ENCODE results near the gene CTNND2. TPM values are rescaled to one million over a fixed set of nuclear protein-coding genes. Genes with fewer than 3 reads are reported as not detected.

CTNND2 gene
- total RNA-seq, 3 donors from 2014 or later (not counting 1 experiment from before 2014, with no cell fraction given) = not detected

- Histone ChIP-seq H3K27me3 (ENCODE audit: control insufficient read depth, insufficient read depth, low read length) (no peaks in the 10 kb centered on the region), H3K4me1 (ENCODE audit: control insufficient read depth, insufficient read depth, low read length) (no peaks in the 10 kb centered on the region), H3K4me3 (ENCODE audit: low read length) (no peak overlapping the region), H3K36me3 (ENCODE audit: control insufficient read depth, insufficient read depth, low read length) (no peaks in the 10 kb centered on the region), H3K9me3 (ENCODE audit: control insufficient read depth, insufficient read depth, low read length) (no peaks in the 10 kb centered on the region), H3K27ac (ENCODE audit: low read length) (no peak overlapping the region)
- TF ChIP-seq, protein P1, sequence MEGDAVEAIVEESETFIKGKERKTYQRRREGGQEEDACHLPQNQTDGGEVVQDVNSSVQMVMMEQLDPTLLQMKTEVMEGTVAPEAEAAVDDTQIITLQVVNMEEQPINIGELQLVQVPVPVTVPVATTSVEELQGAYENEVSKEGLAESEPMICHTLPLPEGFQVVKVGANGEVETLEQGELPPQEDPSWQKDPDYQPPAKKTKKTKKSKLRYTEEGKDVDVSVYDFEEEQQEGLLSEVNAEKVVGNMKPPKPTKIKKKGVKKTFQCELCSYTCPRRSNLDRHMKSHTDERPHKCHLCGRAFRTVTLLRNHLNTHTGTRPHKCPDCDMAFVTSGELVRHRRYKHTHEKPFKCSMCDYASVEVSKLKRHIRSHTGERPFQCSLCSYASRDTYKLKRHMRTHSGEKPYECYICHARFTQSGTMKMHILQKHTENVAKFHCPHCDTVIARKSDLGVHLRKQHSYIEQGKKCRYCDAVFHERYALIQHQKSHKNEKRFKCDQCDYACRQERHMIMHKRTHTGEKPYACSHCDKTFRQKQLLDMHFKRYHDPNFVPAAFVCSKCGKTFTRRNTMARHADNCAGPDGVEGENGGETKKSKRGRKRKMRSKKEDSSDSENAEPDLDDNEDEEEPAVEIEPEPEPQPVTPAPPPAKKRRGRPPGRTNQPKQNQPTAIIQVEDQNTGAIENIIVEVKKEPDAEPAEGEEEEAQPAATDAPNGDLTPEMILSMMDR (IDR thresholded peaks at IDR 0.05) = no peak
- no peaks in the 10 kb centered on the region for H3K36me3 Mint-ChIP-seq
- DNase-seq (no peak), ATAC-seq (no peak)
- intact Hi-C loops (cut with micrococcal nuclease) = loop anchor here (10.0 kb wide), 1 partner anchor 755 kb away; no protein-coding TSS in a partner anchor
- H3K9me3 Mint-ChIP-seq = no peaks in the 10 kb centered on the region
- WGBS (ENCODE audit: insufficient coverage) = 94% methylated on average over 2 of the region's 3 CpGs
- H3K27ac Mint-ChIP-seq = no peak overlapping the region
- H3K4me3 Mint-ChIP-seq = no peak overlapping the region
- H3K27me3 Mint-ChIP-seq (ENCODE audit: low read depth in 2 of 2) = peaks cover 6 to 7% of the 10 kb centered on the region in 2 donors
- H3K4me1 Mint-ChIP-seq = no peaks in the 10 kb centered on the region
Observed at GRCh38 chr5:11269515-11269914, 634.7 kb downstream of the CTNND2 start.

DNA sequence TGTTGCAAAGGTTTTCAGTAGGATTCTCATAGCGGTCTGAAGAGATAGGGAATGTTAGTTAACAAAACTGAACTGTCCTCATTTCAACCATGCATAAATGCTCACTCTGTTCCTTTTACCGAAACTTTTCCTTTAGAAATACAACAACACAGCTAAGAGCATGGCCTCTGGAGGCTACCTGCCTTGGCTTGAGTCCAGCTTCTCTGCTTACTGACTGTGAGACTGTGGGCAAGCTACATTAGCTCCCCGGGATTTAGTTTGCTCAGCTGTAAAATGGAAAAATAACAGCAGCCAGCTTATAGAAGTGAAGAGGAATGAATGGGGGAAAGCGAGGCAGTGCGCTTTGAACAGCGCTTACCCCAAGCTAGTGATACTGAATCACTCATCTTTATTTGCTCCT is 635.4 kb downstream of the CTNND2 start:
- H3K4me1 Mint-ChIP-seq = no peaks in the 10 kb centered on the region
- intact Hi-C loops (cut with micrococcal nuclease) = loop anchor here (10.0 kb wide), 1 partner anchor 756 kb away; no protein-coding TSS in a partner anchor
- Histone ChIP-seq H3K27ac (ENCODE audit: low read length) (no peak overlapping the region), H3K27me3 (ENCODE audit: control insufficient read depth, insufficient read depth, low read length) (no peaks in the 10 kb centered on the region), H3K4me3 (ENCODE audit: low read length) (no peak overlapping the region), H3K36me3 (ENCODE audit: control insufficient read depth, insufficient read depth, low read length) (no peaks in the 10 kb centered on the region), H3K4me1 (ENCODE audit: control insufficient read depth, insufficient read depth, low read length) (no peaks in the 10 kb centered on the region), H3K9me3 (ENCODE audit: control insufficient read depth, insufficient read depth, low read length) (no peaks in the 10 kb centered on the region)
- H3K4me3 Mint-ChIP-seq = no peak overlapping the region
- ATAC-seq = no peak
- TF ChIP-seq, protein P1 (IDR thresholded peaks at IDR 0.05) = no peak
- 97% methylated on average over 6 of the region's 6 CpGs for WGBS (ENCODE audit: insufficient coverage)
- H3K27ac Mint-ChIP-seq = no peak overlapping the region
- no peaks in the 10 kb centered on the region for H3K36me3 Mint-ChIP-seq
- no peaks in the 10 kb centered on the region for H3K9me3 Mint-ChIP-seq
- H3K27me3 Mint-ChIP-seq (ENCODE audit: low read depth in 2 of 2) = peaks cover 5 to 7% of the 10 kb centered on the region in 2 donors
- DNase-seq = no peak

DNA sequence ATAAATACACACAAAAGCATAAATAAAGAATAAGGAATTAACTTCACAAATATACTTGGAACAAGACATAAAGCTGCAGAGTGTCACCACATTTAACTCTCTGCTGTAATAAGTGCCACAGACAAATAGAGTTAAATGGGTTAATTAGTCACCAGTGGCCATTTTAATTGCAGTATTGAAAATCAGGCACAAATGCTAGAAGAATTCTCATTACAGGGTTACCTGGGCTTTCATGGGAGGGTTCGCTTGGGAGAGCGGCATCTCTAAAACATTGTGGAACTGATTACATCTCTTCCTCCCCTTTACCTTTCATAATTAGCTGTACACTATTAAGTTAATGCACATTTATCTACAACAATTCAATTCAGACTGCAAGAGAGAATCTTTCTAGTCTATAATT is 637.9 kb downstream of the CTNND2 start:
- no peak for ATAC-seq
- no peak for DNase-seq
- Histone ChIP-seq H3K4me3 (ENCODE audit: low read length) (no peak overlapping the region), H3K27me3 (ENCODE audit: control insufficient read depth, insufficient read depth, low read length) (no peaks in the 10 kb centered on the region), H3K36me3 (ENCODE audit: control insufficient read depth, insufficient read depth, low read length) (no peaks in the 10 kb centered on the region), H3K9me3 (ENCODE audit: control insufficient read depth, insufficient read depth, low read length) (no peaks in the 10 kb centered on the region), H3K27ac (ENCODE audit: low read length) (no peak overlapping the region), H3K4me1 (ENCODE audit: control insufficient read depth, insufficient read depth, low read length) (no peaks in the 10 kb centered on the region)
- H3K27me3 Mint-ChIP-seq (ENCODE audit: low read depth in 2 of 2) = no peaks in the 10 kb centered on the region
- WGBS (ENCODE audit: insufficient coverage) = 97% methylated on average over 2 of the region's 2 CpGs
- no peaks in the 10 kb centered on the region for H3K4me1 Mint-ChIP-seq
- no peak overlapping the region for H3K27ac Mint-ChIP-seq
- H3K36me3 Mint-ChIP-seq = no peaks in the 10 kb centered on the region
- intact Hi-C loops (cut with micrococcal nuclease) = loop anchor here (10.0 kb wide), 1 partner anchor 758 kb away; no protein-coding TSS in a partner anchor
- H3K9me3 Mint-ChIP-seq = no peaks in the 10 kb centered on the region
- TF ChIP-seq, protein P1 (IDR thresholded peaks at IDR 0.05) = no peak
- H3K4me3 Mint-ChIP-seq = no peak overlapping the region

DNA sequence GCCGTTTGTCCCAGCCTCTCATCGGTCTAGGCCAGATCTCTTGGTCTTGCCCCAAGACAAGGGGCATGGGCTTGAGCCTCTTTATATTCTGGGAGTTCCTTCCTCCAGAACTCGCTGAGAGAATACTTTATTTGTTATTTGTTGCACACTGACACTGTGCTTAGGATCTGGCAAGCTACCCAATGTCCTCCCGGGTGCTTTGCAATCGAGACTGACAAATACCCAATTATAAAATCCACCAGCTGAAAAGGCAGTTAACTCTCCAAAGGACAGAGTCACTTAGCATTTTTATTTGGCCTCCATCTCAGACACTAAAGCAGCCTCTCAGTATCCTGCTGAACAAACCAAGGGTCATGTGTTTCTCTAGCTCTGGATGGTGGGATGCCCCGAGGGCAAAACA is 643.0 kb downstream of the CTNND2 start:
- H3K27me3 ChIP-seq (ENCODE audit: control insufficient read depth, insufficient read depth, low read length) = no peaks in the 10 kb centered on the region
- Mint-ChIP-seq H3K4me1 (peaks cover 0 to under 1% of the 10 kb centered on the region in 2 donors), H3K9me3 (no peaks in the 10 kb centered on the region), H3K4me3 (no peak overlapping the region), H3K27ac (no peak overlapping the region), H3K27me3 (ENCODE audit: low read depth in 2 of 2) (no peaks in the 10 kb centered on the region), H3K36me3 (no peaks in the 10 kb centered on the region)
- H3K4me3 ChIP-seq (ENCODE audit: low read length) = no peak overlapping the region
- intact Hi-C loops (cut with micrococcal nuclease) = loop anchor here (10.0 kb wide), 1 partner anchor 764 kb away; no protein-coding TSS in a partner anchor
- ATAC-seq (no peak), DNase-seq (no peak)
- WGBS (ENCODE audit: insufficient coverage) = 86% methylated on average over 5 of the region's 6 CpGs
- no peaks in the 10 kb centered on the region for H3K36me3 ChIP-seq (ENCODE audit: control insufficient read depth, insufficient read depth, low read length)
- H3K27ac ChIP-seq (ENCODE audit: low read length) = no peak overlapping the region
- H3K4me1 ChIP-seq (ENCODE audit: control insufficient read depth, insufficient read depth, low read length) = no peaks in the 10 kb centered on the region
- TF ChIP-seq, protein P1 (IDR thresholded peaks at IDR 0.05) = no peak
- H3K9me3 ChIP-seq (ENCODE audit: control insufficient read depth, insufficient read depth, low read length) = no peaks in the 10 kb centered on the region
